ENCODE results near the gene GABBR2.

GABBR2 gene

DNA sequence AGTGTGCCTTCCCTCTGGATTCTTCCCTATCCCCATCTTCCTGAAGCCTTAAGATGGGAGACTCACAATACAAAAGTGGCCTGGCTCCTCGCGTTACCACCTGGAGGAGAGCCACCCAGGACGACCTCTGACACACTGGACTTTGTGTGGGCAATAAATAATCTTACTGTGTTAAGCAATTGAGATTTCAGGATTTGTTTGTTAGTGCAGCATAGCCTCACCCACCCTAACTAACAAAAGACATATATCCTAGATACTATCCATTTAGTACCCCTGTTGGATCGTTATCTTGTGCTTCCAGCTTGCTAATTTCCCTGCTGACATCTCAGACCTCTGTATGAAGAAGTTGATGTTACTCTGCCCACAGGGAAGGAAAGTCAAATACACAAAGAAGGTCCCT is 7.9 kb downstream of the GABBR2 start:
- no peak overlapping the region for H3K4me3 ChIP-seq (ENCODE audit: low read depth, low read length)
- no peak for DNase-seq (ENCODE audit: low read depth)
- TF ChIP-seq CTCF (IDR thresholded peaks at IDR 0.05; ENCODE audit: low read depth, low read length, missing control alignments), result no peak

GRCh38 chr9:98698856-98699255 is 9.9 kb downstream of the GABBR2 start:
- TF ChIP-seq CTCF (IDR thresholded peaks at IDR 0.05; ENCODE audit: low read depth, low read length, missing control alignments), result no peak
- H3K4me3 ChIP-seq (ENCODE audit: low read depth, low read length), result no peak overlapping the region
- no peak for DNase-seq (ENCODE audit: low read depth)

DNA sequence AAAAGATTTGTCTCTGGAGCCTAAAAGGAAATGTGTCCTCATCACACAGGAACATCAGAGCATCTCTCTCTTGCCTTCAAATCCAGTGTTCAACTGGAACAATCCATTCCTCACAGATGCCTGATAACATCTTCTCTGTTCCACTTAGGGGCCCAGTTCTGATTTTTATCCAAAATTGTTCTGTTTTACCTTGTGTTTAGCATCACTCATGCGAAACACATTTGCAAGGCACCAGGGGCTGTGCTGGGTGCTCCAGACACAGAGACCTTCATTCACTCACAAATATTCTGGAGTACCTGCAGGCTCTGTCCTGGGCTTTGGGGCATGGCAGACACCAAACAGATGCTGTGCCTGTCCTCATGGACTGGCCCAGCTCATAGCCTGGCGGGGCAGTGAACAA is 13.8 kb downstream of the GABBR2 start:
- no peak overlapping the region for H3K4me3 ChIP-seq (ENCODE audit: low read depth, low read length)
- no peak for TF ChIP-seq CTCF (IDR thresholded peaks at IDR 0.05; ENCODE audit: low read depth, low read length, missing control alignments)
- no peak for DNase-seq (ENCODE audit: low read depth)

DNA sequence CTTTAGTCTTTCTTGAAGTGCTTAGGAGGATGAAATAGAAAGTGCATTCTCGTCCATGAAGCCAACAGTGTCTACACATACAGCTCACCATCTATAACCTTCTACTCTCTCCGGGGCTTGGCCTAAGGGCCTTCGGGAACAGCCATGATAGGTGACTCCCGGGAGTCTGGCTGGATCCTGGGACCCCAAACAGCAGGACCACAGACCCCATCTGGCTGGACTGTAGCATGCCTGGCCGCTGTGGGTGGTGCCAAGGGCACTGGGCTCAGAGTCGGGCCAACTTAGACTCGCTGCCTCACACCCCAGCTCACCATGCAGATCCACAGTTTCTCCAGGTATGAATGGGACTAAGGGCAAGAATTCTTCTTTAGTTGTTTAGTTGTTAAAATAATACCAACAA is 16.3 kb downstream of the GABBR2 start:
- H3K4me3 ChIP-seq (ENCODE audit: low read depth, low read length), result no peak overlapping the region
- no peak for DNase-seq (ENCODE audit: low read depth)
- no peak for TF ChIP-seq CTCF (IDR thresholded peaks at IDR 0.05; ENCODE audit: low read depth, low read length, missing control alignments)

DNA sequence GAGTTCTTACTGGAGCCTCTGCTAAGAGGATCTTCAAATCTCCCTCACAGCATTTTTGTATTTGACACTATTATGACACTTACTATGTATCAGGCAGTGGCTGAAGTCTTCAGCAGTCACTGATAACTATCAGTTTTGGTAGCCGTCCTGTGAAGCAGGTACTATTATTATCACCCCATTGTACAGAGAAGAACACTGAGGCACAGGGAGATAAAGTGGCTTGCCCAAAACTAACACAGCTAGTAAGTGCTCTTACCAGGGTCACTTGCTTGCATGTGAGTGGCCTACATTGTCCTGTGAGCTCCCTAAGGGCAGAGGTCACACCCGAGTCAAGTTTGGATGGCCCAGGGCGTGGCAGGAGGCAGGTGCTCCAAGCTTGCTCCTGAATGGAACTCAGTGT is 16.8 kb downstream of the GABBR2 start:
- DNase-seq (ENCODE audit: low read depth), result no peak
- no peak overlapping the region for H3K4me3 ChIP-seq (ENCODE audit: low read depth, low read length)
- TF ChIP-seq CTCF (IDR thresholded peaks at IDR 0.05; ENCODE audit: low read depth, low read length, missing control alignments), result no peak

GRCh38 chr9:98690686-98691085 is 18.0 kb downstream of the GABBR2 start:
- H3K4me3 ChIP-seq (ENCODE audit: low read depth, low read length), result no peak overlapping the region
- no peak for DNase-seq (ENCODE audit: low read depth)
- TF ChIP-seq CTCF (IDR thresholded peaks at IDR 0.05; ENCODE audit: low read depth, low read length, missing control alignments), result no peak

DNA sequence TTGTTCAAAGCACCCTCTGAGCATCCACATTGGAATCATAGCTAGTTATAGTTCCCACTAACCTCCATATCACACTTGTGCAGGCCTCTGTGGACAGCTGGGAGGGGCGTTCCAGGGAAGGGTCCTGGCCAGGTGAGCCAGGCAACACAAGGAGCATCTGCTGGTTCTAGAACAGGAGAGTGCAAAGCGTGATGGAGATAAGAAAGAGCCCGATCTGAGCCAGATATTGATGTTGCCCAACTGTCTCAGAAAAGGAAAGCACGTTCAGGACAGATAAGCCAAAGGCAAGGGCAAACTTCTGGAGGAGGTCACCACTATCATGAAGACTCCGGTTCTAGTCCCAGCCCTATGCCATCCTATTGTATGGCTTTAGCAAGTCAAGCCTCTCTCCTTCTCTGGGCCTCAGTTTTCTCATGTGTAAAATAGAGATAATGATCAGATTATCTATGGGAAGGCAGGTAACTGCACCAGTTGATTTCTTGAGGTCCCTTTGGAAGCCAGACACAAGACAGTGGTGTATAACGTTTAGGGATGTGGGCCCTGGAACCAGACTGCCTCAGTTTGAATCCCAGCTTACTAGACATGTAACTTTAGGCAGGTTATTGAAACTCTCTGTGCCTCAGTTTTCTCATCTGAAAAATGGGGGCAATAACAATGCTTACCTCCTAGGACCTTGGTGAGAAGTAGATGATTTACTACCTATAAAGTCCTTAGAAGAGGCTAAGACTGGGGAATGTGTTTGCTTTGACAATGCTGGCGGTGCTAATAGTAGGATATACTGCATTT is 19.8 kb downstream of the GABBR2 start:
- no peak for TF ChIP-seq CTCF (IDR thresholded peaks at IDR 0.05; ENCODE audit: low read depth, low read length, missing control alignments)
- no peak for DNase-seq (ENCODE audit: low read depth)
- H3K4me3 ChIP-seq (ENCODE audit: low read depth, low read length), result no peak overlapping the region
